Measurements from ENCODE around the gene UVRAG. TPM values are rescaled to one million over a fixed set of nuclear protein-coding genes. Genes with fewer than 3 reads are reported as not detected.

Gene UVRAG
- total and polyA plus RNA-seq, 4 donors: 8.7 to 53.2 (median 18.3) TPM

DNA sequence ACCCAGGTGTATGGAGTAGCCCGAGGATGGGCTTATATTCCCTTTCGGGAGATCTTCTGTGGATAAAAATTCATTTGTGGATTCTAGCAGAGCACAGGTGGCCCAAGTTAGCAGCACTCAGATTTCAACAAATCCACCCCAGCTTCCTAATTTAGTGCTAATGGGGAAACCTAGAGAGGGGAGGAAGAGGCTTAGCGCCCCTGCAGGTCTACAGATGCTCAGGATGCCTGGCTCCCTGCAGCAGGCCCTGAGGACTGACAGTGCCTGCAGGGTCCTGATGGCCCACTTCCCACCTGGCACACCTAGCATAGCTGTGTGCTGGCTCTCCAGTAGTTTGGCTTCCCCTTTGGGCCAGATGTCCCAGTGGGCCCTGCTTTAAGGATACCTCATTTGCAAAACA lies 40.0 kb upstream of the UVRAG start:
- DNase-seq: no peak
- no peak overlapping the region for H3K27ac ChIP-seq (ENCODE audit: low read depth in 1 of 2, low read length in 1 of 2)
- peaks cover 0 to 9% (median 4%) of the 10 kb centered on the region in 3 donors for H3K27me3 ChIP-seq (ENCODE audit: control insufficient read depth in 3 of 3, insufficient read depth in 3 of 3, low read length in 2 of 3)
- H3K4me3 ChIP-seq: no peak overlapping the region
- no peaks in the 10 kb centered on the region for H3K9me3 ChIP-seq (ENCODE audit: control insufficient read depth in 4 of 4, insufficient read depth in 3 of 4, low read length in 3 of 4)
- H3K36me3 ChIP-seq (ENCODE audit: control insufficient read depth in 4 of 4, insufficient read depth in 4 of 4, low read length in 4 of 4): no peaks in the 10 kb centered on the region
- TF ChIP-seq, protein P1, sequence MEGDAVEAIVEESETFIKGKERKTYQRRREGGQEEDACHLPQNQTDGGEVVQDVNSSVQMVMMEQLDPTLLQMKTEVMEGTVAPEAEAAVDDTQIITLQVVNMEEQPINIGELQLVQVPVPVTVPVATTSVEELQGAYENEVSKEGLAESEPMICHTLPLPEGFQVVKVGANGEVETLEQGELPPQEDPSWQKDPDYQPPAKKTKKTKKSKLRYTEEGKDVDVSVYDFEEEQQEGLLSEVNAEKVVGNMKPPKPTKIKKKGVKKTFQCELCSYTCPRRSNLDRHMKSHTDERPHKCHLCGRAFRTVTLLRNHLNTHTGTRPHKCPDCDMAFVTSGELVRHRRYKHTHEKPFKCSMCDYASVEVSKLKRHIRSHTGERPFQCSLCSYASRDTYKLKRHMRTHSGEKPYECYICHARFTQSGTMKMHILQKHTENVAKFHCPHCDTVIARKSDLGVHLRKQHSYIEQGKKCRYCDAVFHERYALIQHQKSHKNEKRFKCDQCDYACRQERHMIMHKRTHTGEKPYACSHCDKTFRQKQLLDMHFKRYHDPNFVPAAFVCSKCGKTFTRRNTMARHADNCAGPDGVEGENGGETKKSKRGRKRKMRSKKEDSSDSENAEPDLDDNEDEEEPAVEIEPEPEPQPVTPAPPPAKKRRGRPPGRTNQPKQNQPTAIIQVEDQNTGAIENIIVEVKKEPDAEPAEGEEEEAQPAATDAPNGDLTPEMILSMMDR (IDR thresholded peaks at IDR 0.05; ENCODE audit: control extremely low read depth, extremely low read depth): no peak
- WGBS, 2 donors: 94 to 98% methylated on average over 3 of the region's 3 CpGs
- peaks cover 0 to 4% (median 0%) of the 10 kb centered on the region in 5 donors for H3K4me1 ChIP-seq (ENCODE audit: control insufficient read depth in 5 of 5, insufficient read depth in 5 of 5, low read length in 5 of 5)
- ATAC-seq (ENCODE audit: insufficient read depth, low FRiP score): no peak
- no peak overlapping the region for H3K9ac ChIP-seq (ENCODE audit: insufficient read depth in 1 of 2, low read length in 2 of 2)

DNA sequence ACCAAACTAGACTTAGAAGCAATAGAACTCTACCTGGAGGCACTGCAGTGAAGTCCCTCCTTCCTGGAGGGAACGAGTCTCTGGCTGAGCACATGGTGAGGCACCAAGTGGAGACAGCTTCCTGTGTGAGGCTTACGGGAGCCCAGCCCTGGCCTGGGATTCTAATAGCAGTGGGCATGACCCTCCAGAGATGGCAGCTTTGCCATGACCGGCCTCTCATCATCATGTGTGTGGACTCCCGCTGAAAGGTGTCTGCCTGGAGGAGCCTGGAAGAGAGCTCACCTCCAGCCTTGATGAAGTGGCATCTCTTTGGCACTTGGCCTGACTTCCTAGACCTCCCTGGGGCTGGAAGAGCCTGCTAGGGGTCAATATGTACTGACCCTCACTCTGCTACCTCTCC lies 38.5 kb upstream of the UVRAG start:
- H3K36me3 ChIP-seq (ENCODE audit: control insufficient read depth in 4 of 4, insufficient read depth in 4 of 4, low read length in 4 of 4): no peaks in the 10 kb centered on the region
- no peak overlapping the region for H3K27ac ChIP-seq (ENCODE audit: low read depth in 1 of 2, low read length in 1 of 2)
- peaks cover 0 to 4% (median 0%) of the 10 kb centered on the region in 5 donors for H3K4me1 ChIP-seq (ENCODE audit: control insufficient read depth in 5 of 5, insufficient read depth in 5 of 5, low read length in 5 of 5)
- TF ChIP-seq, protein P1 (IDR thresholded peaks at IDR 0.05; ENCODE audit: control extremely low read depth, extremely low read depth): no peak
- H3K4me3 ChIP-seq: no peak overlapping the region
- ATAC-seq (ENCODE audit: insufficient read depth, low FRiP score) (no peak), DNase-seq (no peak)
- no peaks in the 10 kb centered on the region for H3K9me3 ChIP-seq (ENCODE audit: control insufficient read depth in 4 of 4, insufficient read depth in 3 of 4, low read length in 3 of 4)
- WGBS, 2 donors: 84 to 93% methylated on average over 4 of the region's 4 CpGs
- peaks cover 0 to 5% (median 0%) of the 10 kb centered on the region in 3 donors for H3K27me3 ChIP-seq (ENCODE audit: control insufficient read depth in 3 of 3, insufficient read depth in 3 of 3, low read length in 2 of 3)
- no peak overlapping the region for H3K9ac ChIP-seq (ENCODE audit: insufficient read depth in 1 of 2, low read length in 2 of 2)

DNA sequence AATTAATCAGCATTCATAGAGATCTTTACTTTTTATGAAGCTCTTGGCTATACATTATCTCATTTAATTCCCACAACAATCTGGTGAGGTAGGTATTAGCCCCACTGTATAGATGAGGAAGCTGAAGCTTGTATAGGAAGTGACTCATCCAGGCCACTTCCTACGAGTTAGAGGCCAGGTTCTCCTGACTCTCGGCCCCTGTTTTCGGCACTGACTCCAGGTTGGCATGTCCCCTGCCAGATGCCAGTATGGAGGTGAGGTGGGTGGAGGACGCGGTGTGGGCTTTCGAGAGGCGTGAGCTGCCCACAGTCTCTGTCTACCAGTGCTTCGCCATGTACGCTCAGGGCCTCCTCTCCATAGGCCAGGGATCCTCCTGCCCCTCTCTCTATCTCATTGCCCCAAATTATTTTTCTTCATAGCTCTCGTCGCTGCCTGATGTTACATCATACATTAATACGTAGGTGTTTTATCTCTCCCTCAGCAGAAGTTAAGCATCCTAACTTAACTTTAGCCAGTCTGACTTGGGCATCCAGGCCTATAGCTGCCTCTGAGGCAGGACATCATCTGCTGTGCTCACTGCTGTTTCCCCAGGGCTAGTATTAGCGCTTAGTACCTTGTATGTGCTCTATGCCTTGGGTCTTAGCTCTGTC lies 37.4 kb upstream of the UVRAG start:
- WGBS, 2 donors: 72 to 81% methylated on average over 13 of the region's 13 CpGs
- ATAC-seq (ENCODE audit: insufficient read depth, low FRiP score): no peak
- Histone ChIP-seq H3K27me3 (ENCODE audit: control insufficient read depth in 3 of 3, insufficient read depth in 3 of 3, low read length in 2 of 3) (no peaks in the 10 kb centered on the region), H3K9ac (ENCODE audit: insufficient read depth in 1 of 2, low read length in 2 of 2) (no peak overlapping the region), H3K9me3 (ENCODE audit: control insufficient read depth in 4 of 4, insufficient read depth in 3 of 4, low read length in 3 of 4) (no peaks in the 10 kb centered on the region), H3K27ac (ENCODE audit: low read depth in 1 of 2, low read length in 1 of 2) (no peak overlapping the region), H3K4me1 (ENCODE audit: control insufficient read depth in 5 of 5, insufficient read depth in 5 of 5, low read length in 5 of 5) (no peaks in the 10 kb centered on the region), H3K36me3 (ENCODE audit: control insufficient read depth in 4 of 4, insufficient read depth in 4 of 4, low read length in 4 of 4) (no peaks in the 10 kb centered on the region), H3K4me3 (no peak overlapping the region)
- TF ChIP-seq, protein P1 (IDR thresholded peaks at IDR 0.05; ENCODE audit: control extremely low read depth, extremely low read depth): no peak
- no peak for DNase-seq

DNA sequence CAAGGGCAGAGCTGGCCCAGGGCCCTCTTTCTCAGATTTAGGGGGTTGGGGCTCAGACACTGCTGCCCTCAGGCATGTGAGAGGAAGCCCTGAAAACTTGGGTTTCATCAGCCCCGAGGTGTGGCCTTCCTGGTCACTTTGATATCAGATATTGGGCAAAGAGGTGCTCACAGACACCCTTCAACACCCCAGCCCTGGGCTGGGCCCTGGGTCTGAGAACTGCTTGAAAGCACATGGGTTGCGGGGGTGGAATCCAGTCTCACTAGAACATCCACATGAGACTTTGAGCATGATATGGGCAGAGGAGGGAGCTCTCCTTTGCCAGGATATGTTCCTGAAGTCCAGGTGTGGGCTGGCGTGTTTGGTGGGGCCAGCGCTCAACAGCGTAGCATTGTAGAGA lies 36.0 kb upstream of the UVRAG start:
- Histone ChIP-seq H3K36me3 (ENCODE audit: control insufficient read depth in 4 of 4, insufficient read depth in 4 of 4, low read length in 4 of 4) (no peaks in the 10 kb centered on the region), H3K9me3 (ENCODE audit: control insufficient read depth in 4 of 4, insufficient read depth in 3 of 4, low read length in 3 of 4) (no peaks in the 10 kb centered on the region), H3K4me3 (no peak overlapping the region), H3K4me1 (ENCODE audit: control insufficient read depth in 5 of 5, insufficient read depth in 5 of 5, low read length in 5 of 5) (no peaks in the 10 kb centered on the region), H3K27me3 (ENCODE audit: control insufficient read depth in 3 of 3, insufficient read depth in 3 of 3, low read length in 2 of 3) (peaks cover 0 to 4% (median 0%) of the 10 kb centered on the region in 3 donors), H3K9ac (ENCODE audit: insufficient read depth in 1 of 2, low read length in 2 of 2) (no peak overlapping the region), H3K27ac (ENCODE audit: low read depth in 1 of 2, low read length in 1 of 2) (no peak overlapping the region)
- ATAC-seq (ENCODE audit: insufficient read depth, low FRiP score) (no peak), DNase-seq (no peak)
- 87 to 89% methylated on average over 5 of the region's 5 CpGs for WGBS, 2 donors
- TF ChIP-seq, protein P1 (IDR thresholded peaks at IDR 0.05; ENCODE audit: control extremely low read depth, extremely low read depth): no peak

Measured in lung (tissue), 12 donors.